Dermis lymphatic vessel endothelial cell (primary cell): ENCODE results near the gene SCARF1. TPM values are rescaled to one million over a fixed set of nuclear protein-coding genes. Genes with fewer than 3 reads are reported as not detected.

Experiments used
- total RNA-seq: library from RNA; depleted of rRNA; stranded (reverse); fragments of >200 nt; gene quantifications from 2 replicates; pipeline ENCODE4 v1.2.1, GENCODE V29; 2014

The SCARF1 gene
- 69.7 and 105 TPM in 2 replicates for total RNA-seq

GRCh38 chr17:1645207-1646171 is at the start of gene SCARF1:
Gene SCARF1, minus strand, starts transcription at chr17:1645732. Its CDS starts 35 bp downstream, at chr17:1645697.

GRCh38 chr17:1684378-1685189 is 39.1 kb upstream of the SCARF1 start, which contains the start of gene PRPF8:
Gene PRPF8, minus strand, starts transcription at chr17:1684867. Its CDS starts 296 bp downstream, at chr17:1684571.

GRCh38 chr17:1649844-1650501 is 4.4 kb upstream of the SCARF1 start, which contains the start of gene RILP:
Gene RILP, minus strand, starts transcription at chr17:1649866. Its CDS starts 62 bp downstream, at chr17:1649804.

GRCh38 chr17:1627982-1628855 is 17.3 kb downstream of the SCARF1 start, which contains the start of gene SLC43A2:
Gene SLC43A2, minus strand, starts transcription at chr17:1628834. Its CDS starts 960 bp downstream, at chr17:1627874.

Other genes starting within 250 kb of the SCARF1 start
- 407 and 501 TPM in 2 replicates for gene YWHAE, start 245.5 kb downstream of the SCARF1 start, total RNA-seq
- 135 and 146 TPM in 2 replicates for gene CRK, start 189.5 kb downstream of the SCARF1 start, total RNA-seq
- gene MYO1C, start 153.0 kb downstream of the SCARF1 start, total RNA-seq: 141 and 164 TPM in 2 replicates
- 57.4 and 65.8 TPM in 2 replicates for gene INPP5K, start 129.1 kb downstream of the SCARF1 start, total RNA-seq
- 15.5 and 17.8 TPM in 2 replicates for gene PITPNA, start 82.9 kb downstream of the SCARF1 start, total RNA-seq
- 18.0 and 39.1 TPM in 2 replicates for gene SLC43A2, start 16.9 kb downstream of the SCARF1 start, total RNA-seq
- 11.1 and 12.4 TPM in 2 replicates for gene RILP, start 4.1 kb upstream of the SCARF1 start, total RNA-seq
- gene PRPF8, start 39.1 kb upstream of the SCARF1 start, total RNA-seq: 74.6 and 80.6 TPM in 2 replicates
- gene TLCD2, start 64.6 kb upstream of the SCARF1 start, total RNA-seq: 1.6 and 3.4 TPM in 2 replicates
- gene WDR81, start 79.0 kb upstream of the SCARF1 start, total RNA-seq: 6.2 and 11.1 TPM in 2 replicates
- gene SERPINF2, start 97.1 kb upstream of the SCARF1 start, total RNA-seq: 0.09 TPM in 1 of 2 replicates, not detected in the other
- gene SERPINF1, start 116.3 kb upstream of the SCARF1 start, total RNA-seq: 0.22 TPM in 1 of 2 replicates, not detected in the other
- 8.3 and 9.5 TPM in 2 replicates for gene SMYD4, start 184.2 kb upstream of the SCARF1 start, total RNA-seq
- 22.6 and 26.8 TPM in 2 replicates for gene RPA1, start 184.3 kb upstream of the SCARF1 start, total RNA-seq